ENCODE data around the gene FLG2. TPM values are rescaled to one million over a fixed set of nuclear protein-coding genes. Genes with fewer than 3 reads are reported as not detected.
A peak's percentile ranks its signal among the peaks of the same experiment; 100 is the strongest.

The FLG2 gene
- total and polyA plus RNA-seq, 2 donors (not counting 1 experiment from before 2014, with no cell fraction given) = not detected

GRCh38 chr1:152347116-152347728, 12.6 kb downstream of the FLG2 start:
- Histone ChIP-seq H3K36me3 (ENCODE audit: control insufficient read depth, insufficient read depth, low read length) (no peaks in the 10 kb centered on the region), H3K9ac (ENCODE audit: insufficient read depth, low read length) (no peak overlapping the region), H3K4me2 (ENCODE audit: extremely low read depth, insufficient read depth, low read length) (no peak overlapping the region), H3K4me1 (ENCODE audit: control insufficient read depth, extremely low read depth, insufficient read depth, low read length) (no peaks in the 10 kb centered on the region), H4K20me1 (ENCODE audit: control insufficient read depth, extremely low read depth, insufficient read depth, low read length) (no peaks in the 10 kb centered on the region), H3K4me3 (replicated peaks in 1 of 4; ENCODE audit: control extremely low read depth in 1 of 4, insufficient read depth in 1 of 4, low read depth in 3 of 4, low read length in 4 of 4) (no peak overlapping the region), H3K27me3 (ENCODE audit: control insufficient read depth, insufficient read depth, low read length) (no peaks in the 10 kb centered on the region), H3K9me3 (ENCODE audit: control insufficient read depth, insufficient read depth, low read depth, low read length) (no peaks in the 10 kb centered on the region), H2AFZ (ENCODE audit: low read length) (no peak overlapping the region), H3K79me2 (ENCODE audit: control insufficient read depth, insufficient read depth, low read length) (no peaks in the 10 kb centered on the region), H3K27ac (ENCODE audit: insufficient read depth, low read length) (no peak overlapping the region)
- peak; percentile 41 to 53 for DNase-seq (ENCODE audit: low read depth in 2 of 2)
- TF ChIP-seq CTCF (conservative IDR thresholded peaks at IDR 0.05 in 1 of 2, IDR thresholded peaks at IDR 0.05 in 1 of 2; ENCODE audit: low read depth in 1 of 2, low read length in 2 of 2) (peak; percentile 87 to 91), EZH2 (IDR thresholded peaks at IDR 0.05; ENCODE audit: low read length, missing control alignments) (no peak)

GRCh38 chr1:152344438-152344837, 15.4 kb downstream of the FLG2 start:
- Histone ChIP-seq H3K9ac (ENCODE audit: insufficient read depth, low read length) (no peak overlapping the region), H3K9me3 (ENCODE audit: control insufficient read depth, insufficient read depth, low read depth, low read length) (no peaks in the 10 kb centered on the region), H3K36me3 (ENCODE audit: control insufficient read depth, insufficient read depth, low read length) (no peaks in the 10 kb centered on the region), H3K27me3 (ENCODE audit: control insufficient read depth, insufficient read depth, low read length) (no peaks in the 10 kb centered on the region), H3K27ac (ENCODE audit: insufficient read depth, low read length) (no peak overlapping the region), H4K20me1 (ENCODE audit: control insufficient read depth, extremely low read depth, insufficient read depth, low read length) (no peaks in the 10 kb centered on the region), H2AFZ (ENCODE audit: low read length) (no peak overlapping the region), H3K4me1 (ENCODE audit: control insufficient read depth, extremely low read depth, insufficient read depth, low read length) (no peaks in the 10 kb centered on the region), H3K79me2 (ENCODE audit: control insufficient read depth, insufficient read depth, low read length) (no peaks in the 10 kb centered on the region), H3K4me2 (ENCODE audit: extremely low read depth, insufficient read depth, low read length) (no peak overlapping the region), H3K4me3 (replicated peaks in 1 of 4; ENCODE audit: control extremely low read depth in 1 of 4, insufficient read depth in 1 of 4, low read depth in 3 of 4, low read length in 4 of 4) (no peak overlapping the region)
- no peak for DNase-seq (ENCODE audit: low read depth in 2 of 2)
- TF ChIP-seq EZH2 (IDR thresholded peaks at IDR 0.05; ENCODE audit: low read length, missing control alignments) = no peak
- no peak for TF ChIP-seq CTCF (conservative IDR thresholded peaks at IDR 0.05 in 1 of 2, IDR thresholded peaks at IDR 0.05 in 1 of 2; ENCODE audit: low read depth in 1 of 2, low read length in 2 of 2)

- Histone ChIP-seq H3K4me2 (ENCODE audit: extremely low read depth, insufficient read depth, low read length) (no peak overlapping the region), H3K27ac (ENCODE audit: insufficient read depth, low read length) (no peak overlapping the region), H2AFZ (ENCODE audit: low read length) (no peak overlapping the region), H3K27me3 (ENCODE audit: control insufficient read depth, insufficient read depth, low read length) (no peaks in the 10 kb centered on the region), H3K4me3 (replicated peaks in 1 of 4; ENCODE audit: control extremely low read depth in 1 of 4, insufficient read depth in 1 of 4, low read depth in 3 of 4, low read length in 4 of 4) (no peak overlapping the region), H3K9ac (ENCODE audit: insufficient read depth, low read length) (no peak overlapping the region), H3K4me1 (ENCODE audit: control insufficient read depth, extremely low read depth, insufficient read depth, low read length) (no peaks in the 10 kb centered on the region), H4K20me1 (ENCODE audit: control insufficient read depth, extremely low read depth, insufficient read depth, low read length) (no peaks in the 10 kb centered on the region), H3K79me2 (ENCODE audit: control insufficient read depth, insufficient read depth, low read length) (no peaks in the 10 kb centered on the region), H3K9me3 (ENCODE audit: control insufficient read depth, insufficient read depth, low read depth, low read length) (no peaks in the 10 kb centered on the region), H3K36me3 (ENCODE audit: control insufficient read depth, insufficient read depth, low read length) (no peaks in the 10 kb centered on the region)
- TF ChIP-seq CTCF (conservative IDR thresholded peaks at IDR 0.05 in 1 of 2, IDR thresholded peaks at IDR 0.05 in 1 of 2; ENCODE audit: low read depth in 1 of 2, low read length in 2 of 2) (no peak), EZH2 (IDR thresholded peaks at IDR 0.05; ENCODE audit: low read length, missing control alignments) (no peak)
- DNase-seq (ENCODE audit: low read depth in 2 of 2) = no peak
These were observed 16.8 kb downstream of the FLG2 start for GRCh38 chr1:152343006-152343405.

All from fibroblast of lung (primary cell).